Hepatocyte (in vitro differentiated cells): ENCODE results near the gene MVB12B.

Experiments
- EZH2 ChIP-seq: fragments of 200-600 bp; sonication (generic); IDR thresholded peaks from 2 replicates; pipeline ENCODE4 v1.6.1; 2016; ENCODE audit warnings: antibody characterized with exemption, mild to moderate bottlenecking, borderline replicate concordance
- TF ChIP-seq, protein P1 (sequence below): fragments of 200-600 bp; sonication (generic); IDR thresholded peaks from 2 replicates; pipeline ENCODE4 v1.5.1; 2016; ENCODE audit warnings: antibody characterized with exemption, mild to moderate bottlenecking; ENCODE audit not compliant: poor library complexity

GRCh38 chr9:126496181-126496576 is 169.6 kb downstream of the MVB12B start:
- TF ChIP-seq, protein P1, sequence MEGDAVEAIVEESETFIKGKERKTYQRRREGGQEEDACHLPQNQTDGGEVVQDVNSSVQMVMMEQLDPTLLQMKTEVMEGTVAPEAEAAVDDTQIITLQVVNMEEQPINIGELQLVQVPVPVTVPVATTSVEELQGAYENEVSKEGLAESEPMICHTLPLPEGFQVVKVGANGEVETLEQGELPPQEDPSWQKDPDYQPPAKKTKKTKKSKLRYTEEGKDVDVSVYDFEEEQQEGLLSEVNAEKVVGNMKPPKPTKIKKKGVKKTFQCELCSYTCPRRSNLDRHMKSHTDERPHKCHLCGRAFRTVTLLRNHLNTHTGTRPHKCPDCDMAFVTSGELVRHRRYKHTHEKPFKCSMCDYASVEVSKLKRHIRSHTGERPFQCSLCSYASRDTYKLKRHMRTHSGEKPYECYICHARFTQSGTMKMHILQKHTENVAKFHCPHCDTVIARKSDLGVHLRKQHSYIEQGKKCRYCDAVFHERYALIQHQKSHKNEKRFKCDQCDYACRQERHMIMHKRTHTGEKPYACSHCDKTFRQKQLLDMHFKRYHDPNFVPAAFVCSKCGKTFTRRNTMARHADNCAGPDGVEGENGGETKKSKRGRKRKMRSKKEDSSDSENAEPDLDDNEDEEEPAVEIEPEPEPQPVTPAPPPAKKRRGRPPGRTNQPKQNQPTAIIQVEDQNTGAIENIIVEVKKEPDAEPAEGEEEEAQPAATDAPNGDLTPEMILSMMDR: no peak
- no peak for TF ChIP-seq EZH2
